Osteoblast (primary cell): ENCODE measurements around the gene IL34. TPM values are rescaled to one million over a fixed set of nuclear protein-coding genes. Genes with fewer than 3 reads are reported as not detected.
A peak's percentile ranks its signal among the peaks of the same experiment; 100 is the strongest.

Experiments used
- DNase-seq: peaks from one replicate; pipeline ENCODE4 v3.0.0; 2011; ENCODE audit warnings: low spot score, mixed read lengths; ENCODE audit not compliant: insufficient read length; ENCODE audit errors: missing footprints
- H2AFZ ChIP-seq: 2 replicates; pipeline ENCODE4 v1.6.0; 2011; ENCODE audit warnings: mild to moderate bottlenecking, low read length
- H3K27ac ChIP-seq: 2 replicates; pipeline ENCODE4 v1.5.1; 2011; ENCODE audit warnings: mild to moderate bottlenecking, low read depth, low read length, moderate library complexity
- H3K27me3 ChIP-seq: 2 replicates; pipeline ENCODE4 v1.6.0; 2012; ENCODE audit warnings: mild to moderate bottlenecking, control low read depth, inconsistent platforms, low read length, moderate library complexity; ENCODE audit not compliant: insufficient read depth
- H3K36me3 ChIP-seq: 2 replicates; pipeline ENCODE4 v1.5.1; 2011; ENCODE audit warnings: mild to moderate bottlenecking, low read length, control low read depth, moderate library complexity; ENCODE audit not compliant: insufficient read depth
- H3K4me1 ChIP-seq: 2 replicates; pipeline ENCODE4 v1.5.1; 2011; ENCODE audit warnings: mild to moderate bottlenecking, low read length, control low read depth, moderate library complexity; ENCODE audit not compliant: insufficient read depth
- H3K4me2 ChIP-seq: 2 replicates; pipeline ENCODE4 v1.6.0; 2011; ENCODE audit warnings: mild to moderate bottlenecking, low read length; ENCODE audit not compliant: insufficient read depth
- H3K4me3 ChIP-seq: fragments of 200-600 bp; sonication (generic); 3 replicates; pipeline ENCODE4 v1.5.1; 2012; ENCODE audit warnings: mild to moderate bottlenecking, low read length, inconsistent platforms; ENCODE audit not compliant: insufficient read depth
- H3K79me2 ChIP-seq: 2 replicates; pipeline ENCODE4 v1.6.0; 2012; ENCODE audit warnings: mild to moderate bottlenecking, low read length, control low read depth, inconsistent platforms; ENCODE audit not compliant: insufficient read depth
- H3K9me3 ChIP-seq: 2 replicates; pipeline ENCODE4 v1.5.1; 2011; ENCODE audit warnings: low read depth, low read length, control low read depth
- H4K20me1 ChIP-seq: 2 replicates; pipeline ENCODE4 v1.6.0; 2012; ENCODE audit warnings: mild to moderate bottlenecking, low read length, control low read depth; ENCODE audit not compliant: insufficient read depth
- total RNA-seq: library from RNA; depleted of rRNA; stranded (reverse); fragments of >200 nt; gene quantifications from 2 replicates; pipeline ENCODE4 v1.2.3, GENCODE V29; 2012
- TF ChIP-seq, protein P1 (sequence below): IDR thresholded peaks from 2 replicates; pipeline ENCODE4 v1.5.1; 2011; ENCODE audit warnings: mild to moderate bottlenecking, low read depth, low read length, moderate library complexity; ENCODE audit errors: extremely low read depth

IL34 gene
- 5.6 and 9.4 TPM in 2 replicates for total RNA-seq

DNA sequence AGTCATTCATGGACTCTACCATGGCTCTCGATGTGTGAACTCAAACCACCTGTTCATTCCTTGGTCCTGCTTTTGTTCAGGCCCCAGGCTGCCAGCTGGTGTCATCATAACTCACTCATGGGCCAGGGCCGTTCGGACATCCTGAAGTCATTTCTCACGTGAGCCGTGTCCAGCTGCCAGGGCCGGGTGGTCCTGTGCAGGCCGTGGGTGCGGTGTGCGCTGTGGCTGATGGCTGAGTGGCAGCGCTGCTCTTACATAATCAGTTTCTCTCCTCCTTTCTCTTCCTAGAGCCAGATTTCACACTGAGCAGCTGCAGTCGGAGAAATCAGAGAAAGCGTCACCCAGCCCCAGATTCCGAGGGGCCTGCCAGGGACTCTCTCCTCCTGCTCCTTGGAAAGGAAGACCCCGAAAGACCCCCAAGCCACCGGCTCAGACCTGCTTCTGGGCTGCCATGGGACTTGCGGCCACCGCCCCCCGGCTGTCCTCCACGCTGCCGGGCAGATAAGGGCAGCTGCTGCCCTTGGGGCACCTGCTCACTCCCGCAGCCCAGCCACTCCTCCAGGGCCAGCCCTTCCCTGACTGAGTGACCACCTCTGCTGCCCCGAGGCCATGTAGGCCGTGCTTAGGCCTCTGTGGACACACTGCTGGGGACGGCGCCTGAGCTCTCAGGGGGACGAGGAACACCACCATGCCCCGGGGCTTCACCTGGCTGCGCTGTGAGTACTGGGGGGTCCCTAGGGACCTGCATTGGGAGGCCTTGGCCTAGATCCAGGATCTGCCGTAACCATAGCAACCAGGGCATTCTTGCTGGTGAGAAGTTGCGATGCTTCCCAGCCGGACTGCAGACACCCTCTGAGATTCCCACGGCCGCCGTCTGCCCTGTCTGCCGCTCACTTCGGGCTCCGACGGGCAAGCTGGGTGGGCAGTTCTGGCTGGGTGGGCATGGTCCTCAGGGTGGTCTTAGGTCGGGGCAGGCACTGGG lies at the start of gene IL34:
TSS of gene IL34 (plus strand) at position 300 of the 982 bp plus-strand sequence. CDS start at position 689, 389 bp downstream.
- peak; percentile 73 for DNase-seq
- Histone ChIP-seq H3K4me2 (no peak within 1 kb of the TSS), H3K79me2 (no peaks in the 10 kb centered on the region), H3K36me3 (no peaks in the 10 kb centered on the region), H3K4me3 (no peak within 1 kb of the TSS), H3K4me1 (peaks cover 14% of the 10 kb centered on the region), H4K20me1 (no peaks in the 10 kb centered on the region), H2AFZ (no peak within 1 kb of the TSS), H3K9me3 (no peaks in the 10 kb centered on the region), H3K27ac (no peak within 1 kb of the TSS), H3K27me3 (no peaks in the 10 kb centered on the region)
- TF ChIP-seq, protein P1, sequence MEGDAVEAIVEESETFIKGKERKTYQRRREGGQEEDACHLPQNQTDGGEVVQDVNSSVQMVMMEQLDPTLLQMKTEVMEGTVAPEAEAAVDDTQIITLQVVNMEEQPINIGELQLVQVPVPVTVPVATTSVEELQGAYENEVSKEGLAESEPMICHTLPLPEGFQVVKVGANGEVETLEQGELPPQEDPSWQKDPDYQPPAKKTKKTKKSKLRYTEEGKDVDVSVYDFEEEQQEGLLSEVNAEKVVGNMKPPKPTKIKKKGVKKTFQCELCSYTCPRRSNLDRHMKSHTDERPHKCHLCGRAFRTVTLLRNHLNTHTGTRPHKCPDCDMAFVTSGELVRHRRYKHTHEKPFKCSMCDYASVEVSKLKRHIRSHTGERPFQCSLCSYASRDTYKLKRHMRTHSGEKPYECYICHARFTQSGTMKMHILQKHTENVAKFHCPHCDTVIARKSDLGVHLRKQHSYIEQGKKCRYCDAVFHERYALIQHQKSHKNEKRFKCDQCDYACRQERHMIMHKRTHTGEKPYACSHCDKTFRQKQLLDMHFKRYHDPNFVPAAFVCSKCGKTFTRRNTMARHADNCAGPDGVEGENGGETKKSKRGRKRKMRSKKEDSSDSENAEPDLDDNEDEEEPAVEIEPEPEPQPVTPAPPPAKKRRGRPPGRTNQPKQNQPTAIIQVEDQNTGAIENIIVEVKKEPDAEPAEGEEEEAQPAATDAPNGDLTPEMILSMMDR: no peak

DNA sequence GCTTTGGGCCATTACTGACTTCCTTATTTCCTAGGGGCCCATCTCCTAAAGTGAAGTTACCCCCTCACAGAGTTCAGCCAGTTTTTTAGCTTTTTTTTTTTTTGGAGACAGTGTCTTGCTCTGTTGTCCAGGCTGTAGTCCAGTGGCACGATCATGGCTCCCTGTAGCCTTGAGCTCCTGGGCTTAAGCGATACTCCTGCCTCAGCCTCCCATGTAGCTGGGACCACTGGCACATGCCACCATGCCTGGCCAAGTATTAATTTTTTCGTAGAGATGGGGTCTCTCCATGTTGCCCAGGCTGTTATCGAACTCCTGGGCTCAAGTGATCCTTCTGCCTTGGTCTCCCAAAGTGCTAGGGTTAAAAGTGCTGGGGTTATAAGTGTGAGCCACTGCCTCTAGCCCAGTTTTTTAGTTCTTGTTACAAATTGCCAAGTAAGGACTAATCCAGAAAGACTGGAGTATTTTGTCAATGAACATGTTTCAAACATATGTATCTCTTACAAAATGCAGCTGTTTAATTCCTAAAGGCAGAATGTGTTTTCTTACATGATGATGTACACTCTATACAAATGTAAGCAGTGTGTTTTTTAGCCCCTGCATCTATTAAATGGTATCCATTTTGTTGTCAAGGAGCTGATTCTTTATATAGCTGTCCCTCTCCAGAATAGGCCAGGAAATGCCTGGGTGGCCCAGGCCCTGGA lies 49.1 kb upstream of the IL34 start:
- TF ChIP-seq, protein P1: no peak
- no peaks in the 10 kb centered on the region for H3K27me3 ChIP-seq

DNA sequence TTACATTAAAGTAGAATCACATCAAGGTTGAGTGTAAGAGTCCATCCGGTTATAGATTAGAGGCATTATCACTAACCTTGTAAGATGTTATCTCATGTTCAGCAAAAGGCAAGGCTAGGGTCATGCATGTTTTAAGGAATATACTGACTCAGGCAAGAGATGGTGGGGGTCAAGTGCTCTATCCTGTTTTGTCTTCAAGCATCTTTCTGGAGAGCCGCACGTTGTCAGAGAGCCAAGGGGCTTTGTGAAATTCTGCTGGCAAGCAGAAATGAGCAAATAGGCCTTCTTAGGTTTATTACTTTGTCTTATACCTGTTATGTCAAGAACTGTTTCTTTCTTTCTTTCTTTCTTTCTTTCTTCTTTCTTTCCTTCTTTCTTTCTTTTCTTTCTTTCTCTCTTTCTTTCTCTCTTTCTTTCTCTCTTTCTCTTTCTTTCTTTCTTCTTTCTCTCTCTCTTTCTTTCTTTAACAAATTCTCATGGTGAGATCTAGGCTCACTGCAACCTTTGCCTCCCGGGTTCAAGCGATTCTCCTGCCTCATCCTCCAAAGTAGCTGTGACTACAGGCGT lies 47.3 kb upstream of the IL34 start:
- Histone ChIP-seq H3K4me1 (no peaks in the 10 kb centered on the region), H3K4me2 (no peak overlapping the region), H3K4me3 (no peak overlapping the region), H4K20me1 (no peaks in the 10 kb centered on the region), H3K79me2 (no peaks in the 10 kb centered on the region), H2AFZ (no peak overlapping the region), H3K27ac (no peak overlapping the region), H3K27me3 (no peaks in the 10 kb centered on the region), H3K36me3 (no peaks in the 10 kb centered on the region), H3K9me3 (no peaks in the 10 kb centered on the region)
- no peak for DNase-seq
- TF ChIP-seq, protein P1: no peak

More for the DNA sequence above, 49.1 kb upstream of the IL34 start:
- H3K27ac ChIP-seq: no peak overlapping the region
- no peaks in the 10 kb centered on the region for H3K36me3 ChIP-seq
- H2AFZ ChIP-seq: no peak overlapping the region
- no peak overlapping the region for H3K4me3 ChIP-seq
- peaks cover under 1% of the 10 kb centered on the region for H3K4me1 ChIP-seq
- no peaks in the 10 kb centered on the region for H4K20me1 ChIP-seq
- no peak for DNase-seq
- no peaks in the 10 kb centered on the region for H3K9me3 ChIP-seq
- H3K79me2 ChIP-seq: no peaks in the 10 kb centered on the region
- H3K4me2 ChIP-seq: no peak overlapping the region
